ENCODE data around the gene USP12. TPM values are rescaled to one million over a fixed set of nuclear protein-coding genes. Genes with fewer than 3 reads are reported as not detected.
"Not testable (repeated sequence)": the region's sequence is repeated elsewhere in the genome, so short reads cannot be mapped to it uniquely, and the experiment has no call there.

The USP12 gene
- total RNA-seq, 1 donor from 2014 or later = 32.6 TPM

DNA sequence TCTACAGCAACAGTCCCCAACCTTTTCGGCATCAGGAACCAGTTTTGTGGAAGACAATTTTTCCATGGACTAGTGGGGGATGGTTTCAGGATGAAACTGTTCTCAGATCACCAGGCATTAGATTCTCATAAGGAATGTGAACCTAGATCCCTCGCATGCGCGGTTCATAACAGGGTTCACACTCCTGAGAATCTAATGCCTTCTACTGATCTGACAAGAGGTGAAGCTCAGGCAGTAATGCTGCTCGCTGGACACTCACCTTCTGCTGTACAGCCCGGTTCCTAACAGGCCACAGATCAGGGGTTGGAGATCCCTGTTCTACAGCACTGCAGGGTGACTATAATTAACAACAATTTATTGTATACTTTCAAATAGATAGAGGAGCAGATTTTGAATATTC is 21.9 kb downstream of the USP12 start:
- Mint-ChIP-seq H3K4me3 (ENCODE audit: unreplicated experiment) (no peak overlapping the region), H3K27me3 (ENCODE audit: unreplicated experiment) (no peaks in the 10 kb centered on the region), H3K27ac (ENCODE audit: unreplicated experiment) (no peak overlapping the region), H3K4me1 (ENCODE audit: unreplicated experiment) (peaks cover 44% of the 10 kb centered on the region), H3K36me3 (ENCODE audit: unreplicated experiment) (peaks cover 5% of the 10 kb centered on the region), H3K9me3 (ENCODE audit: unreplicated experiment) (no peaks in the 10 kb centered on the region)
- TF ChIP-seq, protein P1, sequence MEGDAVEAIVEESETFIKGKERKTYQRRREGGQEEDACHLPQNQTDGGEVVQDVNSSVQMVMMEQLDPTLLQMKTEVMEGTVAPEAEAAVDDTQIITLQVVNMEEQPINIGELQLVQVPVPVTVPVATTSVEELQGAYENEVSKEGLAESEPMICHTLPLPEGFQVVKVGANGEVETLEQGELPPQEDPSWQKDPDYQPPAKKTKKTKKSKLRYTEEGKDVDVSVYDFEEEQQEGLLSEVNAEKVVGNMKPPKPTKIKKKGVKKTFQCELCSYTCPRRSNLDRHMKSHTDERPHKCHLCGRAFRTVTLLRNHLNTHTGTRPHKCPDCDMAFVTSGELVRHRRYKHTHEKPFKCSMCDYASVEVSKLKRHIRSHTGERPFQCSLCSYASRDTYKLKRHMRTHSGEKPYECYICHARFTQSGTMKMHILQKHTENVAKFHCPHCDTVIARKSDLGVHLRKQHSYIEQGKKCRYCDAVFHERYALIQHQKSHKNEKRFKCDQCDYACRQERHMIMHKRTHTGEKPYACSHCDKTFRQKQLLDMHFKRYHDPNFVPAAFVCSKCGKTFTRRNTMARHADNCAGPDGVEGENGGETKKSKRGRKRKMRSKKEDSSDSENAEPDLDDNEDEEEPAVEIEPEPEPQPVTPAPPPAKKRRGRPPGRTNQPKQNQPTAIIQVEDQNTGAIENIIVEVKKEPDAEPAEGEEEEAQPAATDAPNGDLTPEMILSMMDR (IDR thresholded peaks at IDR 0.05) = no peak
- no peak for DNase-seq (ENCODE audit: extremely low spot score, unreplicated experiment)

DNA sequence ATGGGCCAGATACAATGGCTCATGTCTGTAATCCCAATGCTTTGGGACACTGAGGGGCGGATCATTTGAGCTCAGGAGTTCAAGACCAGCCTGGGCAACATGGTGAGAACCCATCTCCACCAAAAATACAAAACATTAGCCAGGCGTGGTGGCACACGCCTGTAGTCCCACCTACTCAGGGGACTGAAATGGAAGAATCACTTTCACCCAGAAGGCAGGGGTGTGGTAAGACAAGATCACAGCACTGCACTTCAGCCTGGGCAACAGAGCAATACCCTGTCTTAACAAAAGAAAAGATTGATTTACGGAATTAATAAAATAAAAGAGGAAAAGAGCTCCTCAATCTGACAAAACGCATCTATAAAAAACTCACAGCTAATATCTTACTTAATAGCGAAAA is 22.7 kb downstream of the USP12 start:
- TF ChIP-seq, protein P1 (IDR thresholded peaks at IDR 0.05) = no peak
- H3K27ac Mint-ChIP-seq (ENCODE audit: unreplicated experiment) = no peak overlapping the region
- peaks cover 5% of the 10 kb centered on the region for H3K36me3 Mint-ChIP-seq (ENCODE audit: unreplicated experiment)
- no peaks in the 10 kb centered on the region for H3K9me3 Mint-ChIP-seq (ENCODE audit: unreplicated experiment)
- DNase-seq (ENCODE audit: extremely low spot score, unreplicated experiment) = no peak
- H3K27me3 Mint-ChIP-seq (ENCODE audit: unreplicated experiment) = no peaks in the 10 kb centered on the region
- H3K4me1 Mint-ChIP-seq (ENCODE audit: unreplicated experiment) = peaks cover 43% of the 10 kb centered on the region
- H3K4me3 Mint-ChIP-seq (ENCODE audit: unreplicated experiment) = no peak overlapping the region

DNA sequence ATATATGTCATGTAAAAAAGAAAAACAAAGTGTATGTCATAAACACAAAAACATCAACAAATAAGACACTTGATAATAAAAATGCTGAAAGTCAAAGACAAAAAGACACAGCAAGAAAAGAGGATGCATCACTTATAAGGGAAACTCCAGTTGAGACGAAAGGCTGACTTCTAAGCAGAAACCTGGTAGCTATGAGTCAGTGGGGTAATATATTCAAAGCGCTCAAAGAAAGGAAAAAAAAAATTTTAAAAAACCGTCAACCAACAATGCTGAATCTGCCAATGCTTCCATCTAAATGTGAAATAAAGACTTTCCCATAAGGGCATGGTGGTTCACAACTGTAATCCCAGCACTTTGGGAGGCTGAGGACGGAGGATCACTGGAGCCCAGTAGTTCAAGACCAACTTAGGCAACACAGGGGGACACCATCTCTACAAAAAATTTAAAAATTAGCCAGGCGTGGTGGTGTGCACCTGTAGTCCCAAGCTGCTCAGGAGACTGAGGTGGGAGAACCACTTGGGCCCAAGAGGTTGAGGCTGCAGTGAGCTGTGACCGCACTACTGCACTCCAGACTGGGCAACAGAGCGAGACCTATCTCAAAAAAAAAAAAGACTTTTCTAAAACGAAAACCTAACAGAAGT is 24.0 kb downstream of the USP12 start:
- DNase-seq (ENCODE audit: extremely low spot score, unreplicated experiment) = no peak
- Mint-ChIP-seq H3K27me3 (ENCODE audit: unreplicated experiment) (no peaks in the 10 kb centered on the region), H3K9me3 (ENCODE audit: unreplicated experiment) (peaks cover 4% of the 10 kb centered on the region), H3K4me1 (ENCODE audit: unreplicated experiment) (peaks cover 40% of the 10 kb centered on the region), H3K4me3 (ENCODE audit: unreplicated experiment) (no peak overlapping the region), H3K36me3 (ENCODE audit: unreplicated experiment) (peaks cover 12% of the 10 kb centered on the region), H3K27ac (ENCODE audit: unreplicated experiment) (no peak overlapping the region)
- TF ChIP-seq, protein P1 (IDR thresholded peaks at IDR 0.05) = no peak

DNA sequence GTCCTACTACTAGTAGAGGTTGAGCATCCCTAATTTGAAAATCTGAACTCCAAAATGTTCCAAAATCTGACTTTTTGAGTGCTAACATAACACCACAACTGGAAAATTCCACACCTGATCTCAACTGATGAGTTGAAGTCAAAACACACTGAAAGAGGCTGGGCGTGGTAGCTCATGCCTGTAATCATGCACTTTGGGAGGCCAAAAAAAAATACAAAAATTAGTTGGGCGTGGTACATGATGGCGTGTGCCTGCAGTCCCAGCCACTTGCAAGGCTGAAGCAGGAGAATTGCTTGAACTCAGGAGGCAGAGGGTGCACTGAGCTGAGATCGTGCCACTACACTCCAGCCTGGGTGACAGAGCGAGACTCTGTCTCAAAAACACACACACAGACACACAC is 29.9 kb downstream of the USP12 start:
- Mint-ChIP-seq H3K9me3 (ENCODE audit: unreplicated experiment) (peaks cover 7% of the 10 kb centered on the region), H3K36me3 (ENCODE audit: unreplicated experiment) (peaks cover 27% of the 10 kb centered on the region), H3K4me3 (ENCODE audit: unreplicated experiment) (no peak overlapping the region), H3K27ac (ENCODE audit: unreplicated experiment) (no peak overlapping the region), H3K4me1 (ENCODE audit: unreplicated experiment) (peaks cover 17% of the 10 kb centered on the region), H3K27me3 (ENCODE audit: unreplicated experiment) (no peaks in the 10 kb centered on the region)
- no peak for DNase-seq (ENCODE audit: extremely low spot score, unreplicated experiment)
- TF ChIP-seq, protein P1 (IDR thresholded peaks at IDR 0.05) = no peak

DNA sequence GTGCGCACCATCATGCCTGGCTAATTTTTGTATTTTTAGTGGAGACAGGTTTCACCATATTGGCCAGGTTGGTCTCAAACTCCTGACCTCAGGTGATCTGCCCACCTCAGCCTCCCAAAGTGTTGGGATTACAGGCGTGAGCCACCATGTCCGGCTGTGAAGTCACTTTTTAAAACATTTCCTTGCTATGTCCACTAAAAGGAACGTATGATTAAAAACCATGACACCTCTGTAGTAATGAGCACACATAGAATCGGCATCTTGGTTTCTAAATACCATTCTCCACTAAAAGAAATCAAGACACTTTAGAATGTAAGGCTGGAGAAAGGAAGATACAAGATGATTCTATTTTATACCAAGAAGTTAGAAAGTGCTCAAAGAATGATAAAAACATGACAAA is 30.5 kb downstream of the USP12 start:
- not testable (repeated sequence) for H3K27ac Mint-ChIP-seq (ENCODE audit: unreplicated experiment)

More for the DNA sequence above, 30.5 kb downstream of the USP12 start:
- peaks cover 14% of the 10 kb centered on the region for H3K4me1 Mint-ChIP-seq (ENCODE audit: unreplicated experiment)
- H3K36me3 Mint-ChIP-seq (ENCODE audit: unreplicated experiment) = peaks cover 24% of the 10 kb centered on the region
- not testable (repeated sequence) for H3K27me3 Mint-ChIP-seq (ENCODE audit: unreplicated experiment); H3K9me3 Mint-ChIP-seq (ENCODE audit: unreplicated experiment); DNase-seq (ENCODE audit: extremely low spot score, unreplicated experiment); H3K4me3 Mint-ChIP-seq (ENCODE audit: unreplicated experiment)
